Right cardiac atrium (tissue), 5 donors: ENCODE results near the gene PVR. TPM values are rescaled to one million over a fixed set of nuclear protein-coding genes. Genes with fewer than 3 reads are reported as not detected.
A peak's percentile ranks its signal among the peaks of the same experiment; 100 is the strongest.

Experiments
- ATAC-seq, 2 donors: fragments of 200-7000 bp; cut with Tn5 transposase; one replicate each; pipeline versions ENCODE4 v1.8.0 to v1.9.1; 2020; ENCODE audit warnings: moderate library complexity in 2 of 2, mild to moderate bottlenecking in 1 of 2
- DNase-seq, 3 donors: peaks; one replicate each; pipeline ENCODE4 v3.0.0-alpha.2; 2020
- H3K27ac ChIP-seq: one replicate; pipeline ENCODE4 v1.5.1; 2013; ENCODE audit warnings: mild to moderate bottlenecking, low read length, control low read depth, moderate library complexity
- H3K27me3 ChIP-seq: one replicate; pipeline ENCODE4 v1.6.1; 2013; ENCODE audit not compliant: control insufficient read depth, insufficient read depth
- H3K4me1 ChIP-seq: one replicate; pipeline ENCODE4 v1.6.1; 2013; ENCODE audit warnings: low read length; ENCODE audit not compliant: control insufficient read depth, insufficient read depth
- H3K4me3 ChIP-seq: one replicate; pipeline ENCODE4 v1.5.1; 2013; ENCODE audit warnings: low read length, control low read depth
- H3K9me3 ChIP-seq: one replicate; pipeline ENCODE4 v1.6.1; 2013; ENCODE audit warnings: low read length; ENCODE audit not compliant: control insufficient read depth
- WGBS: extraction: QIAGEN DNeasy Blood & Tissue Kit; methylation state at CpG from one replicate; pipeline ENCODE4 v1.1.7; 2013; 5-methylcytosine and 5-hydroxymethylcytosine counted together
- intact Hi-C, 4 donors: fragments of 100-400 bp; cut with DNase I; formaldehyde crosslinking; loops; one replicate each; pipeline versions ENCODE4 v1.11.0 to v1.14.0; 2022 to 2023
- long read RNA-seq, 4 donors: library from polyadenylated mRNA; unstranded; transcript quantifications; one replicate each; pipeline ENCODE4 v2.0.0, GENCODE V29; 2020 to 2021
- polyA plus RNA-seq: library from polyadenylated mRNA; stranded (reverse); fragments of 200-250 nt; gene quantifications from one replicate; pipeline ENCODE4 v1.2.3, GENCODE V29; 2013
- total RNA-seq, 4 donors: library from RNA; stranded (reverse); fragmentation: NEBNext Ultra II Directional; extraction: Animal tissue kit (Norgen Biotek cat#: 25700); gene quantifications; one replicate each; pipeline ENCODE4 v1.2.1, GENCODE V29; 2021
- donor health status: healthy with polysubstance abuse.
- donor health status: DM: no; HTN: yes; CAD: no.
- donor health status: DM: no; HTN: no; CAD: no.
- donor health status: DM: no; HTN: yes; CAD: no; lungs with severe emphysema.
- donor health status: DM: yes; HTN: yes; CAD: no.

The PVR gene, protein sequence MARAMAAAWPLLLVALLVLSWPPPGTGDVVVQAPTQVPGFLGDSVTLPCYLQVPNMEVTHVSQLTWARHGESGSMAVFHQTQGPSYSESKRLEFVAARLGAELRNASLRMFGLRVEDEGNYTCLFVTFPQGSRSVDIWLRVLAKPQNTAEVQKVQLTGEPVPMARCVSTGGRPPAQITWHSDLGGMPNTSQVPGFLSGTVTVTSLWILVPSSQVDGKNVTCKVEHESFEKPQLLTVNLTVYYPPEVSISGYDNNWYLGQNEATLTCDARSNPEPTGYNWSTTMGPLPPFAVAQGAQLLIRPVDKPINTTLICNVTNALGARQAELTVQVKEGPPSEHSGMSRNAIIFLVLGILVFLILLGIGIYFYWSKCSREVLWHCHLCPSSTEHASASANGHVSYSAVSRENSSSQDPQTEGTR
- total RNA-seq (10 to 100 TPM; 25.0 to 44.8 (median 33.9) TPM), polyA plus RNA-seq (27.3 TPM)
- long read RNA-seq, donor 1, transcript PVR-205 (8 exons, 3,325 nt), result minor isoform, 52 of 141 reads
- long read RNA-seq, donor 1, transcript PVR-204 (6 exons, 1,344 nt), result major isoform, 63 of 141 reads
- long read RNA-seq, donor 1, partial matches to known transcripts, result 8 of 141 reads
- long read RNA-seq, donor 1, other reads (novel, unspliced or antisense), result 13 of 141 reads
- long read RNA-seq, donor 2, transcript PVR-204 (6 exons, 1,344 nt), result major isoform, 34 of 66 reads
- long read RNA-seq, donor 2, transcript PVR-205 (8 exons, 3,325 nt), result minor isoform, 17 of 66 reads
- long read RNA-seq, donor 2, partial matches to known transcripts, result 3 of 66 reads
- long read RNA-seq, donor 2, other reads (novel, unspliced or antisense), result 7 of 66 reads
- long read RNA-seq, donor 3, transcript PVR-203 (8 exons, 3,078 nt), result minor isoform, 11 of 362 reads
- long read RNA-seq, donor 3, transcript PVR-202 (7 exons, 3,166 nt), result minor isoform, 22 of 362 reads
- long read RNA-seq, donor 3, transcript PVR-204 (6 exons, 1,344 nt), result minor isoform, 105 of 362 reads
- long read RNA-seq, donor 3, transcript PVR-205 (8 exons, 3,325 nt), result major isoform, 170 of 362 reads
- long read RNA-seq, donor 3, partial matches to known transcripts, result 20 of 362 reads
- long read RNA-seq, donor 3, other reads (novel, unspliced or antisense), result 33 of 362 reads
- long read RNA-seq, donor 4, transcript PVR-205 (8 exons, 3,325 nt), result major isoform, 29 of 78 reads
- long read RNA-seq, donor 4, transcript PVR-204 (6 exons, 1,344 nt), result minor isoform, 26 of 78 reads
- long read RNA-seq, donor 4, transcript PVR-201 (8 exons, 3,132 nt), result minor isoform, 5 of 78 reads
- long read RNA-seq, donor 4, partial matches to known transcripts, result 4 of 78 reads
- long read RNA-seq, donor 4, other reads (novel, unspliced or antisense), result 13 of 78 reads

DNA sequence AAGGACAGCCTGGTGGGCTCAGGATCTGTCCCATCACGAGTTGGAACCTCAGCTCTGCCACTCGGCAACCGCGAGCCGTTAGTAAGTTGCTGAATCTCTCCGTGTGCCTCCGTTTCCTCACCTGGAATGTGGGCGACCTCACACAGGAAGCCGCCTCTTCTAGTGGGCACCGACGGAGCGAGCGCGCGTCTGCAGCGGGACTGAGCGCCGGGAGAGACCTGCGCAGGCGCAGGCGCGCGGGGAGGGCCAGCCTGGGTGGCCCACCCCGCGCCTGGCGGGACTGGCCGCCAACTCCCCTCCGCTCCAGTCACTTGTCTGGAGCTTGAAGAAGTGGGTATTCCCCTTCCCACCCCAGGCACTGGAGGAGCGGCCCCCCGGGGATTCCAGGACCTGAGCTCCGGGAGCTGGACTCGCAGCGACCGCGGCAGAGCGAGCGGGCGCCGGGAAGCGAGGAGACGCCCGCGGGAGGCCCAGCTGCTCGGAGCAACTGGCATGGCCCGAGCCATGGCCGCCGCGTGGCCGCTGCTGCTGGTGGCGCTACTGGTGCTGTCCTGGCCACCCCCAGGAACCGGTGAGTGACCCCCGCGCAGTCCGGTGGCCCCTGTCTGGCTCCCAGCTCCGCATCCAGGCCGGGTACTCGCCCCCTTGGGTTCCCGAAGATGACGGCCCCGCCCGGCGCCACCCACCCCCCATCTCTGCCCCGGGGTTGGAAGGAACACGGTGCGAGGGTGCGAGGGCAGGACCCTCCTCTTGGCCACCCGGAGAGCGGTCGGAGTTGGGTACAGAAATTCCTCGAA is at the start of gene PVR:
TSS of gene PVR (plus strand) at position 306 of the 797 bp plus-strand sequence. CDS start at position 493, 187 bp downstream.
- no peaks in the 10 kb centered on the region for H3K27me3 ChIP-seq
- ATAC-seq (peak; percentile 95 to 96), DNase-seq (peak; percentile 85 to 92 (median 91))
- under 1% methylated on average over 70 of the region's 70 CpGs for WGBS
- intact Hi-C loops, result no loop called here
- peaks cover 15% of the 10 kb centered on the region for H3K4me1 ChIP-seq
- peak within 1 kb of the TSS; percentile 61 for H3K27ac ChIP-seq
- peak within 1 kb of the TSS; percentile 83 for H3K4me3 ChIP-seq
- no peaks in the 10 kb centered on the region for H3K9me3 ChIP-seq

DNA sequence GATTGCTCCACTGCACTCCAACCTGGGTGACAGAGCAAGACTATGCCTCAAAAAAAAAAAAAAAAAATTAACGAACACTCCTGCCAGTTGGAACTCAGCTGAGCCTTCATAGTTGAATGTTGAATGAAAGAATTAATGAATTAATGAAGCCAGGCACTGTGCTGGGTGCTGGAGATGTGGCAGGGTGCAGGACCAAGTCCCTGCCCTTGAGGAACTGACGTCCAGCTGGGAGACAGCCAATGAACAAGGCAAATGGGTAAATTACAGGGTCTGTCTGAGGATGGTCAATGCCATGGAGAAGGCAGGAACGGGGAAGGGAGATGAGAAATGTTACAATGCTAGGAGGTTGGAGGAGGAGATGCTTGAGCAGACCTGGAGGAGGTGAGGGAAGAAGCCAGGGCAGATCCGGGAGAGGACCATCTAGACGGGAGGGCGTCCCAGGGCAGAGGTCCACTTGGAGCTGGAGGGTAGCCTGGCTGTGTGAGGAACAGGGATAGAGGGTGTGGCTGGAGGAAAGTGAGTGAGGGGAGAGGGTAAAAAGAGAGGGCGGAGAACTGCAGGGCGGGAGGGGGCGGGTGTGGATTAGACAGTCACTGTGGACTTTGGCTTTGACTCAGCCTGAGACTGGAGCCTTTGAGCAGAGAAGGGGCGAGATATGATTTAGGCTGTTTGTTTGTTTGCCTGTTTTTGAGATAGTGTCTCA is 47.1 kb upstream of the PVR start:
- intact Hi-C loops, result no loop called here
- Histone ChIP-seq H3K27me3 (no peaks in the 10 kb centered on the region), H3K4me3 (no peak overlapping the region), H3K9me3 (no peaks in the 10 kb centered on the region), H3K4me1 (no peaks in the 10 kb centered on the region), H3K27ac (no peak overlapping the region)
- WGBS, result 70% methylated on average over 10 of the region's 10 CpGs
- peak in 1 of 2 donors; percentile 47 for ATAC-seq
- DNase-seq, result no peak

DNA sequence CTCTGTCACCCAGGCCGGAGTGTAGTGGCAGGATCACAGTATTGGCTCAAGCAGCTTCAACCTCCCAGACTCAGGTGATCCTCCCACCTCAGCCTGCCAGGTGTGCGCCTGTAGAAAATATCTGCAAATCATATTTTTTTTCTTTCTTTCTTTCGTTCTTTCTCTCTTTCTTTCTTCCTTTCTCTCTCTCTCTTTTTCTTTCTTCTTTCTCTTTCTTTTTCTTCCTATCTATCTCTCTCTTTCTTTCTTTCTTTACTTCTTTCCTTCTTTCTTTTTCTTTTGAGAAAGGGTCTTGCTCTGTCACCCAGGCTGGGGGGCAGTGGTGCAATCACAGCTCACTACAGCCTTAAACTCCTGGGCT is 46.6 kb upstream of the PVR start:
- no peak overlapping the region for H3K4me3 ChIP-seq
- intact Hi-C loops, result no loop called here
- H3K9me3 ChIP-seq, result no peaks in the 10 kb centered on the region
- ATAC-seq, result no peak
- H3K27me3 ChIP-seq, result no peaks in the 10 kb centered on the region
- WGBS, result 58% methylated on average over 3 of the region's 3 CpGs
- DNase-seq, result no peak
- H3K4me1 ChIP-seq, result no peaks in the 10 kb centered on the region
- no peak overlapping the region for H3K27ac ChIP-seq

DNA sequence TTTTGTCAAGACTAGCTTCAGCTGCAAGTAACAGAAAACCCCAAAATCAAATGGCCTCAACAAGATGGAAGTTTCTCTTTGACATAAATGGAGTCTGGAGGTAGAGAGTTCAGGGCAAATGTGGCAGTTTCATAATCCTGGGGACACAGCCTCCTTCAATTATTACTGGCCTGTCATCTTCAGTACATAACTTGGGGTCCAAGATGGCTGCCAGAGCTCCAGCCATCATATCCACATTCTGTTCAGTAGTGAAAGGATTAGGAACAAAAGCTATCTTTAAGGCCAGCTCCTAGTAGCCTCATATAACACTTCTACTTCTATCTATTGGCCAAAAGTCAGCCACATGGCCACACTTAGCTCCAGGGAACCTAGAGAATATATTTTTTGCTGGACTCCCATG is 45.4 kb upstream of the PVR start:
- intact Hi-C loops, result no loop called here
- H3K9me3 ChIP-seq, result no peaks in the 10 kb centered on the region
- no peaks in the 10 kb centered on the region for H3K27me3 ChIP-seq
- H3K27ac ChIP-seq, result no peak overlapping the region
- no peak for ATAC-seq
- DNase-seq, result no peak
- no peaks in the 10 kb centered on the region for H3K4me1 ChIP-seq
- no peak overlapping the region for H3K4me3 ChIP-seq

DNA sequence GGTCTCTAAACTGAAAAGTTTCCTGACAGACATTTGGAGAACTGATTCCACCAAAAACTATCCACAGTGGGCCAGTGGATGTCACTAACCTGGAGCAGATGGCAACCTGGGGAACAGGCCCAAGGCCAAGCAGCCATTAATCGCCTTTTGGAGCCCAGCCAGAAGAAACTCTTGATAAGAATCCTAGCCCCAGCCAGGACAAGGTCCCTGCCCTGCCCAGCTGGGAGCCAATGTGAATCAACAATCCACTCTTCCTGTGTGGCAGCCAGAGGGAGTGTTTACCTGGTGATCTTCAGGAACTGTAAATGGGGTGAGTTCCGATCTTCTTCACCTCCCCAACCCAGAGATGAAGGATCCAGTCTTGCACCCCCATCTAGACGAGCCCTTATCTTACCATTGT is 44.8 kb upstream of the PVR start:
- Histone ChIP-seq H3K9me3 (no peaks in the 10 kb centered on the region), H3K4me1 (no peaks in the 10 kb centered on the region), H3K27ac (no peak overlapping the region), H3K27me3 (no peaks in the 10 kb centered on the region), H3K4me3 (no peak overlapping the region)
- intact Hi-C loops, result no loop called here
- no peak for ATAC-seq
- DNase-seq, result no peak
- 59% methylated on average over 3 of the region's 3 CpGs for WGBS

DNA sequence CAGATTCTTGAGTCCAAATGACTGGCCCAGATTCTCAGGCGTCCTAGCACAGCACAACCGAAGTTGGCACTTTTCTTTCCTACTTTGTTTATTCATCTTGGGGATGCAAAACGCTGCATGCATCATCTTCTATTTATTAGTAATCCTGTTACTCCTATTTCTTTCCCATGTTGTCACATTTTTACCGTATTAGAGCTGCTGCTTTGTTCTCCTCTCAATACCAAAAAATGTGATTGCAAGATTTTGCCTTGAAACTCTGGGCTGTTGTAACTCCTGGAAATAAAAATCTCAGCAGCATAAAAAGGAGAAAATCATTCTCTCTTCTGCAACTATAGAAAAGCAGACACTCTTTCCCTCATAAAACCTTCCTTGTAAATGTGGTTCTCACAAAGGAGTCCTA is 43.2 kb upstream of the PVR start:
- no peak for DNase-seq
- no peaks in the 10 kb centered on the region for H3K9me3 ChIP-seq
- ATAC-seq, result no peak
- H3K4me3 ChIP-seq, result no peak overlapping the region
- intact Hi-C loops, result no loop called here
- H3K27ac ChIP-seq, result no peak overlapping the region
- 68% methylated on average over 4 of the region's 4 CpGs for WGBS
- H3K27me3 ChIP-seq, result no peaks in the 10 kb centered on the region
- H3K4me1 ChIP-seq, result no peaks in the 10 kb centered on the region

DNA sequence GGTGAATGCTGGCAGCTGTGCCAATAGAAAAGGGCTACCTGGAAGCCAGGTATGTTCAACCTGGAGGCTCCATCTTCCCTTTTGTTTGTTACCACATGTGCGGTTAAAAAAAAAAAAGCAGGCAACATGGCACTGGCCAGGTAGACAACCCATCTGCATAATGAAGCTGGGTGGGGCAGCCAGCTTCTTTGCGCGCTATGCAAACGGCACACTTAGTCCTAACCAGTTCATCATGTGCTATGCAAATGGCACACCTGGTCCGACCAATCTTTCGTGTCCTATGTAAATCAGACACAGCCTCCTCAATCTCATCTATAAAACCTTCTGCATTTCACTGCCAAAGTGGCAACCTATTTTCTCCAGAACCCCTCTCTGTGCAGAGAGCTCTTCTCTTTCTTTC is 41.6 kb upstream of the PVR start:
- Histone ChIP-seq H3K27ac (no peak overlapping the region), H3K9me3 (no peaks in the 10 kb centered on the region), H3K4me1 (peaks cover 2% of the 10 kb centered on the region), H3K27me3 (no peaks in the 10 kb centered on the region), H3K4me3 (no peak overlapping the region)
- DNase-seq (no peak), ATAC-seq (no peak)
- intact Hi-C loops, result no loop called here
- 88% methylated on average over 6 of the region's 6 CpGs for WGBS

DNA sequence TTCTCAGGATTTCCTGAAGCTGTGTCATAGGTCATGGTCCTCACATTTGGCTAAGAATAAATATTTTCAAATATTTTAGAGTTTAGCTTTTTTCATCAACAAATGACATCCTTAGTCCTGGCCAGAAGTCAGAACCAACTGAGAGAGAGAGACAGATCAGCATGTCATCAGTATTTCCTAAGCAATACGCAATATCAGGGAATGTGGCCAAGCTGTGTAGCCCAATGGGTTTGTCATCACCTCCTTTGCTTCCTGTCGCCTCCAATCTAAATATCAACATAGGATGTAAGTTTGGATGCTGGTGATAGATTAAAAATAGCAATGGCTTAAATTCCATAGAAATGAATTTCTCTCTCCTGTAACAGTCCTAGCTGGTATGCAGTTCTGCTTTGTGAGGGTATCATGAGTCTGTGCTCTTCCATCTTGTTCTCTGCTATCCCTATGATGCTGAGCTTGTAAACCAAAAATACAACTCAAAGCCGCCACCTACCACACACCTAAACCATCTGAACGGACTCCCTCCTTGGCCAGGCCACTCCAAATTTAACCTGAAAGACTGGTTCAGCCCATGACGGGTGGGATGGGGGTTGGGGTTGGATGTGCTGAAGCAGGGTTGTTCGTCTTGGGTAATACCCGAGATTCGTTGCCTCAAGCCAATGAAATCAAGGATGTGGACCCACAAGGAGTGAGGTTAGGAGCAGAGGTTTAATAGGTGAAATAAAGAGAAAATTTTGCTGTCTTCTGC is 40.3 kb upstream of the PVR start:
- DNase-seq (no peak), ATAC-seq (peak; percentile 62 to 86)
- intact Hi-C loops, result no loop called here
- Histone ChIP-seq H3K4me3 (no peak overlapping the region), H3K9me3 (no peaks in the 10 kb centered on the region), H3K27ac (peak overlapping the region; percentile 71), H3K4me1 (peaks cover 2% of the 10 kb centered on the region), H3K27me3 (no peaks in the 10 kb centered on the region)
- 62% methylated on average over 8 of the region's 8 CpGs for WGBS

DNA sequence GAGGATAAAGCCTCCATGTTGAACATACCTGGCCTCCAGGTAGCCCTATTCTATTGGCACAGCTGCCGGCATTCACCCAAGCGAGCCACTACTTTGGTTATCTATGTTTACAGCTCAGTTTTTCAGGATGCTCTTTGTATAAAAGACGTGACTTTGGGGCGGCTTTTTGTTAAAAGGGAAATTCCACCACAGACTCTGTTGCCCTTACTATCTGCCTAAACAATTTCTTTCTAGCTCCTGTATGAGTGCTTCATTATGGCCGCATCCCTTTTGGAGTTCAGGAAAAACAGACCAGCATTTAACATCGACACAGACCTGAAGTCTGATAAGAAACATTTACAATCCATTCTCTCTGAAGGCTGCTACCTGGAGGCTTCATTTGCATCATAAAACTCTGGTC is 39.5 kb upstream of the PVR start:
- WGBS, result 58% methylated on average over 6 of the region's 6 CpGs
- Histone ChIP-seq H3K4me1 (peaks cover 2% of the 10 kb centered on the region), H3K27me3 (no peaks in the 10 kb centered on the region), H3K9me3 (no peaks in the 10 kb centered on the region), H3K27ac (peak overlapping the region; percentile 36), H3K4me3 (no peak overlapping the region)
- no peak for ATAC-seq
- intact Hi-C loops, result no loop called here
- DNase-seq, result no peak
